ENCODE data around the gene PTPRE. TPM values are rescaled to one million over a fixed set of nuclear protein-coding genes. Genes with fewer than 3 reads are reported as not detected.

PTPRE gene
- total RNA-seq, 1 experiment from 2014 or later, result 12.3 TPM

GRCh38 chr10:128058750-128059134, 151.8 kb downstream of the PTPRE start:
- H3K9me3 ChIP-seq (ENCODE audit: control insufficient read depth in 1 of 2, insufficient read depth in 1 of 2, low read depth in 1 of 2, low read length in 2 of 2), result no peaks in the 10 kb centered on the region
- no TSS peak for BruUV-seq (replicated peaks)
- DNase-seq (ENCODE audit: low read depth, low spot score) (no peak), ATAC-seq (no peak)
- TF ChIP-seq CTCF (IDR thresholded peaks at IDR 0.05 in 2 of 3, conservative IDR thresholded peaks at IDR 0.05 in 1 of 3; ENCODE audit: borderline replicate concordance in 1 of 3, insufficient read depth in 1 of 3, low read depth in 2 of 3, low read length in 2 of 3), result no peak
- TF ChIP-seq ZNF274 (IDR thresholded peaks at IDR 0.05; ENCODE audit: low read depth, low read length), result no peak
- no peak overlapping the region for H3K4me3 ChIP-seq (replicated peaks in 1 of 2; ENCODE audit: low read depth in 1 of 2, low read length in 2 of 2)
- no peak overlapping the region for H3K27ac ChIP-seq (ENCODE audit: low read depth, low read length)
- no peaks in the 10 kb centered on the region for H3K9me2 ChIP-seq (ENCODE audit: insufficient read depth)
- no peaks in the 10 kb centered on the region; a peak in 1 of 4 replicates for H3K36me3 ChIP-seq (ENCODE audit: control insufficient read depth in 1 of 2, insufficient read depth in 2 of 2, low read length in 2 of 2)
- ChIA-PET RAD21 (ENCODE audit: low non-redundant PET in 1 of 2, low total read pairs in 2 of 2, uncharacterized antibody in 2 of 2, unreplicated experiment in 2 of 2) (no interaction called here), POLR2A (interaction anchor here (1.5 kb wide), 1 partner anchor 11 kb away, joined by 5 read pairs; no protein-coding TSS in a partner anchor), CTCF (interaction anchor here (1.3 kb wide), 2 partner anchors 10 to 153 kb away, joined by 3 to 6 read pairs; no protein-coding TSS in a partner anchor)
- no peaks in the 10 kb centered on the region for H3K79me2 ChIP-seq (ENCODE audit: insufficient read depth, low read length)
- no peak overlapping the region for H3K4me2 ChIP-seq (ENCODE audit: low read length)
- H3K9ac ChIP-seq (ENCODE audit: low read length), result no peak overlapping the region
- intact Hi-C loops (cut with micrococcal nuclease), result no loop called here
- no peak overlapping the region for H2AFZ ChIP-seq (ENCODE audit: low read depth, low read length, poor library complexity, severe bottlenecking)
- H4K20me1 ChIP-seq (ENCODE audit: insufficient read depth), result no peaks in the 10 kb centered on the region
- no peaks in the 10 kb centered on the region for H3K27me3 ChIP-seq (ENCODE audit: insufficient read depth, low read length)
- no peaks in the 10 kb centered on the region for H3K4me1 ChIP-seq (ENCODE audit: control insufficient read depth in 1 of 2, insufficient read depth in 2 of 2, low read length in 2 of 2)

GRCh38 chr10:128059266-128059981, 152.5 kb downstream of the PTPRE start:
- Histone ChIP-seq H3K9ac (ENCODE audit: low read length) (no peak overlapping the region), H3K4me1 (ENCODE audit: control insufficient read depth in 1 of 2, insufficient read depth in 2 of 2, low read length in 2 of 2) (no peaks in the 10 kb centered on the region), H4K20me1 (ENCODE audit: insufficient read depth) (no peaks in the 10 kb centered on the region), H3K4me2 (ENCODE audit: low read length) (no peak overlapping the region), H3K27me3 (ENCODE audit: insufficient read depth, low read length) (no peaks in the 10 kb centered on the region), H3K36me3 (ENCODE audit: control insufficient read depth in 1 of 2, insufficient read depth in 2 of 2, low read length in 2 of 2) (no peaks in the 10 kb centered on the region; a peak in 1 of 4 replicates), H3K27ac (ENCODE audit: low read depth, low read length) (no peak overlapping the region), H3K4me3 (replicated peaks in 1 of 2; ENCODE audit: low read depth in 1 of 2, low read length in 2 of 2) (no peak overlapping the region), H3K79me2 (ENCODE audit: insufficient read depth, low read length) (no peaks in the 10 kb centered on the region), H2AFZ (ENCODE audit: low read depth, low read length, poor library complexity, severe bottlenecking) (no peak overlapping the region), H3K9me2 (ENCODE audit: insufficient read depth) (no peaks in the 10 kb centered on the region), H3K9me3 (ENCODE audit: control insufficient read depth in 1 of 2, insufficient read depth in 1 of 2, low read depth in 1 of 2, low read length in 2 of 2) (no peaks in the 10 kb centered on the region)
- POLR2A ChIA-PET, result no interaction called here
- no TSS peak for BruUV-seq (replicated peaks)
- DNase-seq (ENCODE audit: low read depth, low spot score) (no peak), ATAC-seq (no peak)
- TF ChIP-seq SIN3A (IDR thresholded peaks at IDR 0.05; ENCODE audit: low read depth), result no peak
- no peak for TF ChIP-seq SRF (IDR thresholded peaks at IDR 0.05; ENCODE audit: low read depth)
- TF ChIP-seq ZBTB33 (IDR thresholded peaks at IDR 0.05; ENCODE audit: extremely low read depth, insufficient replicate concordance, low read length), result no peak
- TF ChIP-seq TCF7L2 (IDR thresholded peaks at IDR 0.05; ENCODE audit: borderline replicate concordance, extremely low read depth, insufficient read depth, insufficient read length), result no peak
- TF ChIP-seq FOSL1 (IDR thresholded peaks at IDR 0.05; ENCODE audit: low read depth), result no peak
- TF ChIP-seq POLR2A (IDR thresholded peaks at IDR 0.05; ENCODE audit: borderline replicate concordance, extremely low read depth, insufficient read depth, insufficient read length), result no peak
- TF ChIP-seq SP1 (IDR thresholded peaks at IDR 0.05; ENCODE audit: low read depth), result no peak
- no peak for TF ChIP-seq CEBPB (IDR thresholded peaks at IDR 0.05; ENCODE audit: low read depth)
- RAD21 ChIA-PET (ENCODE audit: low non-redundant PET in 1 of 2, low total read pairs in 2 of 2, uncharacterized antibody in 2 of 2, unreplicated experiment in 2 of 2), result no interaction called here
- CTCF ChIA-PET, result interaction anchor here (1.3 kb wide), 2 partner anchors 10 to 153 kb away, joined by 3 to 6 read pairs; no protein-coding TSS in a partner anchor
- intact Hi-C loops (cut with micrococcal nuclease), result no loop called here

All from HCT116 (cell line).